ENCODE results near the gene EPHA1. TPM values are rescaled to one million over a fixed set of nuclear protein-coding genes. Genes with fewer than 3 reads are reported as not detected.

Gene EPHA1
- total RNA-seq, 2 experiments from 2014 or later = 1.0 to 1.3 TPM

GRCh38 chr7:143382791-143383641, 25.6 kb downstream of the EPHA1 start:
- DNase-seq = no peak
- H3K9me3 Mint-ChIP-seq = no peaks in the 10 kb centered on the region
- CTCF ChIA-PET = interaction anchor here (1.1 to 2.8 kb wide), 3 partner anchors 18 to 143 kb away, joined by 3 to 9 read pairs (median 4); no protein-coding TSS in a partner anchor
- H3K4me3 Mint-ChIP-seq = peak overlapping the region; percentile 59
- no peaks in the 10 kb centered on the region for H3K36me3 Mint-ChIP-seq (ENCODE audit: low read depth)
- H3K4me1 Mint-ChIP-seq (ENCODE audit: low read depth) = peaks cover 18% of the 10 kb centered on the region
- H3K27me3 Mint-ChIP-seq (ENCODE audit: low read depth) = no peaks in the 10 kb centered on the region
- intact Hi-C loops (cut with micrococcal nuclease) = loop anchor here (5.0 kb wide), 1 partner anchor 124 kb away; no protein-coding TSS in a partner anchor
- no peak overlapping the region for H3K27ac Mint-ChIP-seq

GRCh38 chr7:143382126-143382790, 26.4 kb downstream of the EPHA1 start:
- no peak for DNase-seq
- Mint-ChIP-seq H3K9me3 (no peaks in the 10 kb centered on the region), H3K27ac (no peak overlapping the region), H3K4me1 (ENCODE audit: low read depth) (peaks cover 21% of the 10 kb centered on the region), H3K4me3 (peak overlapping the region; percentile 59), H3K36me3 (ENCODE audit: low read depth) (no peaks in the 10 kb centered on the region), H3K27me3 (ENCODE audit: low read depth) (no peaks in the 10 kb centered on the region)
- intact Hi-C loops (cut with micrococcal nuclease) = loop anchor here (5.0 kb wide), 1 partner anchor 125 kb away; no protein-coding TSS in a partner anchor
- CTCF ChIA-PET = interaction anchor here (0.6 to 4.1 kb wide), 5 partner anchors 24 to 142 kb away, joined by 3 to 73 read pairs (median 3); partner anchors contain the start of gene EPHA1

- H3K4me1 Mint-ChIP-seq (ENCODE audit: low read depth) = peaks cover 23% of the 10 kb centered on the region
- no peak for DNase-seq
- H3K9me3 Mint-ChIP-seq = no peaks in the 10 kb centered on the region
- peak overlapping the region; percentile 51 for H3K27ac Mint-ChIP-seq
- intact Hi-C loops (cut with micrococcal nuclease) = loop anchor here (1.0 to 5.0 kb wide), 6 partner anchors 36 to 1643 kb away; partner anchors contain the start of genes CASP2 and SSBP1
- CTCF ChIA-PET = interaction anchor here (0.6 to 4.1 kb wide), 3 partner anchors 25 to 139 kb away, joined by 3 to 73 read pairs (median 3); partner anchors contain the start of gene EPHA1
- H3K36me3 Mint-ChIP-seq (ENCODE audit: low read depth) = no peaks in the 10 kb centered on the region
- no peaks in the 10 kb centered on the region for H3K27me3 Mint-ChIP-seq (ENCODE audit: low read depth)
- H3K4me3 Mint-ChIP-seq = peak overlapping the region; percentile 59
Measured at GRCh38 chr7:143381427-143382125, 27.1 kb downstream of the EPHA1 start.

- peak within 1 kb of the TSS; percentile 82 for H3K4me3 Mint-ChIP-seq
- CTCF ChIA-PET = interaction anchor here (0.6 to 4.1 kb wide), 17 partner anchors 11 to 140 kb away, joined by 3 to 73 read pairs (median 6); partner anchors contain the start of gene EPHA1
- peak; percentile 93 for DNase-seq
- H3K36me3 Mint-ChIP-seq (ENCODE audit: low read depth) = no peaks in the 10 kb centered on the region
- H3K27ac Mint-ChIP-seq = peak within 1 kb of the TSS; percentile 92
- no peaks in the 10 kb centered on the region for H3K27me3 Mint-ChIP-seq (ENCODE audit: low read depth)
- H3K9me3 Mint-ChIP-seq = no peaks in the 10 kb centered on the region
- intact Hi-C loops (cut with micrococcal nuclease) = loop anchor here (1.0 to 5.0 kb wide), 11 partner anchors 9 to 1642 kb away; partner anchors contain the start of genes CASP2, GSTK1 and SSBP1
- H3K4me1 Mint-ChIP-seq (ENCODE audit: low read depth) = peaks cover 29% of the 10 kb centered on the region
Measured at GRCh38 chr7:143380646-143381426, 27.8 kb downstream of the EPHA1 start, which contains the start of gene ZYX. Gene ZYX, plus strand, starts transcription at chr7:143381345. Its CDS starts 227 bp downstream, at chr7:143381572.

- H3K27ac Mint-ChIP-seq = peak overlapping the region; percentile 92
Measured at GRCh38 chr7:143380260-143380645, 28.4 kb downstream of the EPHA1 start.

GRCh38 chr7:143379611-143380259, 28.9 kb downstream of the EPHA1 start:
- H3K36me3 Mint-ChIP-seq (ENCODE audit: low read depth) = no peaks in the 10 kb centered on the region

More at GRCh38 chr7:143380260-143380645, 28.4 kb downstream of the EPHA1 start:
- no peaks in the 10 kb centered on the region for H3K27me3 Mint-ChIP-seq (ENCODE audit: low read depth)
- H3K4me1 Mint-ChIP-seq (ENCODE audit: low read depth) = peaks cover 35% of the 10 kb centered on the region
- intact Hi-C loops (cut with micrococcal nuclease) = loop anchor here (1.0 to 5.0 kb wide), 9 partner anchors 8 to 1641 kb away; partner anchors contain the start of genes GSTK1 and SSBP1
- no peaks in the 10 kb centered on the region for H3K9me3 Mint-ChIP-seq
- DNase-seq = peak; percentile 93
- CTCF ChIA-PET = interaction anchor here (0.6 to 4.1 kb wide), 21 partner anchors 11 to 1167 kb away, joined by 3 to 73 read pairs (median 5); partner anchors contain the start of gene EPHA1
- H3K4me3 Mint-ChIP-seq = peak overlapping the region; percentile 82
- H3K36me3 Mint-ChIP-seq (ENCODE audit: low read depth) = no peaks in the 10 kb centered on the region

GRCh38 chr7:143376396-143376795, 32.3 kb downstream of the EPHA1 start:
- no peaks in the 10 kb centered on the region for H3K9me3 Mint-ChIP-seq
- CTCF ChIA-PET = interaction anchor here (0.5 to 1.6 kb wide), 4 partner anchors 31 to 119 kb away, joined by 3 to 5 read pairs (median 4); no protein-coding TSS in a partner anchor
- no peak overlapping the region for H3K27ac Mint-ChIP-seq
- H3K4me1 Mint-ChIP-seq (ENCODE audit: low read depth) = peaks cover 63% of the 10 kb centered on the region
- no peaks in the 10 kb centered on the region for H3K27me3 Mint-ChIP-seq (ENCODE audit: low read depth)
- DNase-seq = no peak
- no peaks in the 10 kb centered on the region for H3K36me3 Mint-ChIP-seq (ENCODE audit: low read depth)
- intact Hi-C loops (cut with micrococcal nuclease) = loop anchor here (5.0 to 10.0 kb wide), 2 partner anchors 524 to 1458 kb away; partner anchors contain the start of gene TPK1
- H3K4me3 Mint-ChIP-seq = no peak overlapping the region

More at GRCh38 chr7:143379611-143380259, 28.9 kb downstream of the EPHA1 start:
- peak overlapping the region; percentile 92 for H3K27ac Mint-ChIP-seq
- H3K9me3 Mint-ChIP-seq = no peaks in the 10 kb centered on the region
- intact Hi-C loops (cut with micrococcal nuclease) = loop anchor here (1.0 to 10.0 kb wide), 11 partner anchors 7 to 1641 kb away; partner anchors contain the start of genes GSTK1, SSBP1 and TPK1
- peak overlapping the region; percentile 82 for H3K4me3 Mint-ChIP-seq
- no peaks in the 10 kb centered on the region for H3K27me3 Mint-ChIP-seq (ENCODE audit: low read depth)
- H3K4me1 Mint-ChIP-seq (ENCODE audit: low read depth) = peaks cover 40% of the 10 kb centered on the region
- CTCF ChIA-PET = interaction anchor here (0.6 to 4.1 kb wide), 23 partner anchors 10 to 1167 kb away, joined by 3 to 73 read pairs (median 4); partner anchors contain the start of gene EPHA1
- DNase-seq = no peak

GRCh38 chr7:143375298-143376034, 33.2 kb downstream of the EPHA1 start:
- Mint-ChIP-seq H3K27ac (peak overlapping the region; percentile 84), H3K4me1 (ENCODE audit: low read depth) (peaks cover 63% of the 10 kb centered on the region), H3K4me3 (no peak overlapping the region), H3K36me3 (ENCODE audit: low read depth) (no peaks in the 10 kb centered on the region), H3K9me3 (no peaks in the 10 kb centered on the region), H3K27me3 (ENCODE audit: low read depth) (no peaks in the 10 kb centered on the region)
- DNase-seq = peak; percentile 56
- CTCF ChIA-PET = interaction anchor here (0.9 to 1.4 kb wide), 6 partner anchors 32 to 135 kb away, joined by 3 to 10 read pairs (median 3); partner anchors contain the start of gene GSTK1
- intact Hi-C loops (cut with micrococcal nuclease) = loop anchor here (5.0 to 10.0 kb wide), 2 partner anchors 523 to 1459 kb away; partner anchors contain the start of gene TPK1

GRCh38 chr7:143374561-143374960, 34.1 kb downstream of the EPHA1 start:
- H3K27me3 Mint-ChIP-seq (ENCODE audit: low read depth) = no peaks in the 10 kb centered on the region
- no peaks in the 10 kb centered on the region for H3K36me3 Mint-ChIP-seq (ENCODE audit: low read depth)
- H3K4me3 Mint-ChIP-seq = no peak overlapping the region
- H3K9me3 Mint-ChIP-seq = no peaks in the 10 kb centered on the region
- H3K4me1 Mint-ChIP-seq (ENCODE audit: low read depth) = peaks cover 59% of the 10 kb centered on the region
- intact Hi-C loops (cut with micrococcal nuclease) = loop anchor here (5.0 to 10.0 kb wide), 2 partner anchors 33 to 1460 kb away; partner anchors contain the start of genes EPHA1 and TPK1
- peak overlapping the region; percentile 84 for H3K27ac Mint-ChIP-seq
- DNase-seq = no peak
- CTCF ChIA-PET = interaction anchor here (1.0 to 1.4 kb wide), 2 partner anchors 35 to 134 kb away, joined by 3 to 10 read pairs; no protein-coding TSS in a partner anchor

Data from activated naive CD4-positive, alpha-beta T cell treated with anti-CD3 and anti-CD28 coated beads for 36 hours (primary cell).